Stomach (tissue), 9 donors: ENCODE data around the gene TFEC. TPM values are rescaled to one million over a fixed set of nuclear protein-coding genes. Genes with fewer than 3 reads are reported as not detected.

Experiments
- DNase-seq, 2 donors: peaks; one replicate each; pipeline versions ENCODE4 v3.0.0 to v3.0.0-alpha.2; 2013 to 2019
- H3K27ac ChIP-seq, 5 donors: fragments of 200-600 bp in 4 of 5; sonication (generic) in 4 of 5; one replicate each; pipeline ENCODE4 v1.5.1; 2013 to 2019; ENCODE audit warnings: mild to moderate bottlenecking in 1 of 5, moderate library complexity in 1 of 5
- H3K27me3 ChIP-seq, 3 donors: fragments of 200-600 bp; sonication (generic); one replicate each; pipeline ENCODE4 v1.5.1; 2017 to 2019; ENCODE audit warnings: mixed run types in 1 of 3
- H3K36me3 ChIP-seq, 4 donors: fragments of 200-600 bp; sonication (generic); 1 replicate in 3 of 4; 2 replicates in 1 of 4; pipeline ENCODE4 v1.5.1; 2016 to 2019
- H3K4me1 ChIP-seq, 4 donors: fragments of 200-600 bp; sonication (generic); one replicate each; pipeline ENCODE4 v1.5.1; 2016 to 2019
- H3K4me3 ChIP-seq, 4 donors: fragments of 200-600 bp; sonication (generic) in 3 of 4; one replicate each; pipeline ENCODE4 v1.5.1; 2016 to 2019; ENCODE audit warnings: mild to moderate bottlenecking in 1 of 4
- H3K9me3 ChIP-seq, 4 donors: fragments of 200-600 bp; sonication (generic); one replicate each; pipeline ENCODE4 v1.5.1; 2016 to 2019
- EP300 ChIP-seq: sonication (generic); formaldehyde crosslinking; IDR thresholded peaks from one replicate; pipeline ENCODE4 v1.6.1; 2017; ENCODE audit warnings: antibody characterized with exemption
- POLR2A ChIP-seq, 4 donors: fragments of 450-650 bp; IDR thresholded peaks; one replicate each; pipeline ENCODE4 v1.6.1; 2016; ENCODE audit warnings: antibody characterized with exemption in 4 of 4, control low read depth in 2 of 4, mild to moderate bottlenecking in 1 of 4, moderate library complexity in 1 of 4
- POLR2AphosphoS5 ChIP-seq, 3 donors: sonication (generic); formaldehyde crosslinking; IDR thresholded peaks; one replicate each; pipeline ENCODE4 v1.6.1; 2016; ENCODE audit warnings: antibody characterized with exemption in 3 of 3
- WGBS, 5 donors: extraction: QIAGEN DNeasy Blood & Tissue Kit in 3 of 5; methylation state at CpG; one replicate each; pipeline versions ENCODE4 v1.1.5 to v1.1.7; 2013 to 2018; 5-methylcytosine and 5-hydroxymethylcytosine counted together
- intact Hi-C: fragments of 100-400 bp; cut with DNase I; formaldehyde crosslinking; loops from one replicate; pipeline ENCODE4 v1.15.1; 2023; ENCODE audit warnings: low total_unique reads
- polyA plus RNA-seq, 3 donors: library from polyadenylated mRNA; stranded (reverse); fragments of 200-250 nt; gene quantifications; one replicate each; pipeline ENCODE4 v1.2.3, GENCODE V29; 2013
- total RNA-seq, 5 donors: library from RNA; depleted of rRNA; stranded (reverse); fragments of >200 nt; gene quantifications; one replicate each; pipeline versions ENCODE4 v1.1.0 to v1.2.3, GENCODE V29; 2014 to 2016
- TF ChIP-seq, protein P1 (sequence below), 7 experiments: fragments of 450-650 bp in 4 of 7; fragments of 200-600 bp in 3 of 7; sonication (generic) in 3 of 7; IDR thresholded peaks; one replicate each; pipeline ENCODE4 v1.5.1; 2016 to 2019; ENCODE audit warnings: antibody characterized with exemption in 7 of 7, control low read depth in 2 of 7, mild to moderate bottlenecking in 1 of 7
- donor health status: healthy with polysubstance abuse.
- donor health status: Bipolar disorder and iron deficiency.
- donor health status: healthy.

The TFEC gene
- total and polyA plus RNA-seq, 8 donors: 0.25 to 28.4 (median 1.1) TPM

DNA sequence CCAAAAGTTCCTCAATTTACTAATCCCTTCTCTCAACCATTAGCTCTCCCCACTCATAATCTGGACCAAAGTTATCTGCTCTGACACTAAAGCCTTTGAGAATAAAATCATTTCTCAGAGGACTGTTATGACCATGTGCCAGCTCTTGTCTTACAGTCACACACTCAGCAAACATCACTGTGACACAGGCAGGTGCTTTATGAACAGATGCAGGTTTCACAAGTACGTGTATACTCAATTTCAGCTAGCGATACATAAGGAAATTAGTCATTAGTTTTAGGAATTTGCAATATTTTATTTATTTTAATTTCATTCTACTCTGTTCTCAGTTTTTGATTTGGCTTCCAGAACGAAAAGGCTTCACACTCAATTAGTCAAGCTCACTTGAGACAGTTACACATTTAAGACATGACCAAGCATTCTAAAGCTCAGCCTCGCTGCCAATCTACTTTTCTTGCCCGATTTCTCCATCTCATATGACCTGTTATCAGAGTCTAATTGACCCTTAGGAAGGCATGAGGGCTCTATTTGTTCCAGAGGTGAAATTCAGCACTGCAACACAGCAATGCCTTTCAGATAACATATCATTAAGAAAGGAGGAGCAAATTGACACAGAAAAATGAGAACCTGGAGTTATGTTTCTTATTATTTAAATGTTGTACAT, 76.8 kb downstream of the TFEC start:
- Histone ChIP-seq H3K4me1 (no peaks in the 10 kb centered on the region), H3K27ac (no peak overlapping the region), H3K4me3 (no peak overlapping the region), H3K36me3 (no peaks in the 10 kb centered on the region), H3K9me3 (no peaks in the 10 kb centered on the region), H3K27me3 (no peaks in the 10 kb centered on the region)
- 30 to 53% (median 43%) methylated on average over 5 of the region's 5 CpGs for WGBS, 5 donors
- no peak for DNase-seq
- TF ChIP-seq, protein P1, sequence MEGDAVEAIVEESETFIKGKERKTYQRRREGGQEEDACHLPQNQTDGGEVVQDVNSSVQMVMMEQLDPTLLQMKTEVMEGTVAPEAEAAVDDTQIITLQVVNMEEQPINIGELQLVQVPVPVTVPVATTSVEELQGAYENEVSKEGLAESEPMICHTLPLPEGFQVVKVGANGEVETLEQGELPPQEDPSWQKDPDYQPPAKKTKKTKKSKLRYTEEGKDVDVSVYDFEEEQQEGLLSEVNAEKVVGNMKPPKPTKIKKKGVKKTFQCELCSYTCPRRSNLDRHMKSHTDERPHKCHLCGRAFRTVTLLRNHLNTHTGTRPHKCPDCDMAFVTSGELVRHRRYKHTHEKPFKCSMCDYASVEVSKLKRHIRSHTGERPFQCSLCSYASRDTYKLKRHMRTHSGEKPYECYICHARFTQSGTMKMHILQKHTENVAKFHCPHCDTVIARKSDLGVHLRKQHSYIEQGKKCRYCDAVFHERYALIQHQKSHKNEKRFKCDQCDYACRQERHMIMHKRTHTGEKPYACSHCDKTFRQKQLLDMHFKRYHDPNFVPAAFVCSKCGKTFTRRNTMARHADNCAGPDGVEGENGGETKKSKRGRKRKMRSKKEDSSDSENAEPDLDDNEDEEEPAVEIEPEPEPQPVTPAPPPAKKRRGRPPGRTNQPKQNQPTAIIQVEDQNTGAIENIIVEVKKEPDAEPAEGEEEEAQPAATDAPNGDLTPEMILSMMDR (IDR thresholded peaks at IDR 0.05): no peak
- no peak for TF ChIP-seq EP300
- no peak for TF ChIP-seq POLR2A (IDR thresholded peaks at IDR 0.05)
- no peak for TF ChIP-seq POLR2AphosphoS5 (IDR thresholded peaks at IDR 0.05)
- intact Hi-C loops: no loop called here

DNA sequence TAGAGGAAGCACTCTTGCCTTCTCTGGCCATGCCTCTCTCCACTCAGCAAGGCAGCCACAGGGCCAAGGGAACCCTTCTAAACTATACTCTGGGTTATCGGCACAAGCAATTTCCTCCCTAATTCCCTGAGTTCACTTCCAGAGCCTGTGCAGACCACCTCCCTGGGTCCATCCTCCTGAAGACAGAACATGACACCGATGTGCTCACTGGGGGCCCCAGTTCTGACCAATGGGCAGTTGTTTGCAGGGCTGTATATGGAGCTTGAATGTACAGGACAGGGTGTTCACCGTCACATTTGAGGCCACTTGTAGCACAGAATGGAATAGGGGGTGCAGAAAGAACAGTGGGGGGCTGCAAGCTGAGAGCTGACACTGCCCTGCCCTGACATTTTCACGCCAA, 77.7 kb downstream of the TFEC start:
- DNase-seq: no peak
- Histone ChIP-seq H3K4me1 (no peaks in the 10 kb centered on the region), H3K4me3 (no peak overlapping the region), H3K9me3 (no peaks in the 10 kb centered on the region), H3K27ac (no peak overlapping the region), H3K36me3 (no peaks in the 10 kb centered on the region), H3K27me3 (no peaks in the 10 kb centered on the region)
- TF ChIP-seq, protein P1 (IDR thresholded peaks at IDR 0.05): no peak
- TF ChIP-seq POLR2AphosphoS5 (IDR thresholded peaks at IDR 0.05): no peak
- TF ChIP-seq POLR2A (IDR thresholded peaks at IDR 0.05): no peak
- no peak for TF ChIP-seq EP300
- intact Hi-C loops: no loop called here
- WGBS, 5 donors: 75 to 88% (median 84%) methylated on average over 4 of the region's 4 CpGs

DNA sequence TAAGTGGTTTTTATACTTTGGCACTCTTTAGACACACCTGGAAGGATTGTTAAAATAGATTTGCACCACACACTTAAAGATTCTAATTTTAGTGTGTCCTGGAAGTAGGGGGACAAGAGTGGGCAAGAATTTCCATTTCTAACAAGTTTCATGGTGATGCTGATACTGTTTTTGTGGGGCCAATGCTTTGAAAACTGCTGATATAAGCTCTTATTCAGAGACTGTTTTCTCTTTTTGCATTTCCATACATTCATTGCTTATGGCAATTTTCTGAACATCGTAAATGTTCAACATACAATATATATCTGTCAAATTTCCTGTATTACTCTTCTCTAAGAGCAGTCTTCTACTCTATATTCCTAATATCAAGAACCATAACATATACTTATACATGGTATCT, 79.0 kb downstream of the TFEC start:
- WGBS, 5 donors: 90 to 97% (median 92%) methylated on average over 1 of the region's 1 CpG
- TF ChIP-seq POLR2AphosphoS5 (IDR thresholded peaks at IDR 0.05) (no peak), POLR2A (IDR thresholded peaks at IDR 0.05) (no peak), EP300 (no peak)
- TF ChIP-seq, protein P1 (IDR thresholded peaks at IDR 0.05): no peak
- no peak overlapping the region for H3K4me3 ChIP-seq
- H3K4me1 ChIP-seq: no peaks in the 10 kb centered on the region
- no peaks in the 10 kb centered on the region for H3K27me3 ChIP-seq
- no peaks in the 10 kb centered on the region for H3K9me3 ChIP-seq
- H3K36me3 ChIP-seq: no peaks in the 10 kb centered on the region
- no peak for DNase-seq
- no peak overlapping the region for H3K27ac ChIP-seq
- intact Hi-C loops: no loop called here

DNA sequence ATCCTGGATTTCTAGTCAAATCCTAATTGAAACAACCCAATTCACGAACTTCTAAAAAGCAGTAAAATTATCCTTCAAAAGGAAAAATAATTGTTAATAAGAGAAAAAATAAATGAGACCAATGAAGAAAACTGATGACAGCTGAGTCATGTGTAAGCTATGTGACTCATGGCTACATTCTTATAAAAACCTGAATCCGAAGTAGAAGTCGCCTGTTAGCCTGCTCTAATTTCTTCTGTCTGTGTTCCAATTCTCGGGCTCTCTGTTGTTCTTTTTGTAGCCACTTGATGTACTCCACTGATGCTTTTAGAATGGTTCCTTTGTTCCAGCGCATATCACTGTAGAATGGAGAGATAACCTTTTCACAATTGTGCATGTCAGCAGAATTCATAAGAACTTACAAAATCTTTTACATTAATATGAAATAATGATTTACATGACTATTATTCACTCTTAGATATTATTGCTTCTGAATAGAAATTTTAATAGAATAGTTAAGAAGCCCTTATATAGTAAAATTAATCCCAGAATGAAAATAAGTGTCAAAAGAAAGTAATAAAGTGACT, 88.8 kb downstream of the TFEC start:
- 39 to 63% (median 50%) methylated on average over 5 of the region's 5 CpGs for WGBS, 5 donors
- H3K27me3 ChIP-seq: no peaks in the 10 kb centered on the region
- intact Hi-C loops: no loop called here
- no peaks in the 10 kb centered on the region for H3K9me3 ChIP-seq
- no peaks in the 10 kb centered on the region for H3K4me1 ChIP-seq
- no peak for DNase-seq
- TF ChIP-seq EP300 (no peak), POLR2AphosphoS5 (IDR thresholded peaks at IDR 0.05) (no peak), POLR2A (IDR thresholded peaks at IDR 0.05) (no peak)
- TF ChIP-seq, protein P1 (IDR thresholded peaks at IDR 0.05): no peak
- no peak overlapping the region for H3K4me3 ChIP-seq
- no peak overlapping the region for H3K27ac ChIP-seq
- no peaks in the 10 kb centered on the region for H3K36me3 ChIP-seq
